Suprapubic skin (tissue), 4 donors: Measurements from ENCODE around the gene RNF166.

ENCODE experiments used
- CTCF ChIP-seq, 2 donors: fragments of 200-600 bp in 1 of 2; fragments of 450-650 bp in 1 of 2; sonication (generic) in 1 of 2; IDR thresholded peaks; one replicate each; pipeline ENCODE4 v1.5.1; 2016 to 2019; ENCODE audit warnings: antibody characterized with exemption in 2 of 2, mild to moderate bottlenecking in 1 of 2, moderate library complexity in 1 of 2
- EP300 ChIP-seq: sonication (generic); formaldehyde crosslinking; IDR thresholded peaks from one replicate; pipeline ENCODE4 v1.6.1; 2017; ENCODE audit warnings: antibody characterized with exemption
- POLR2AphosphoS5 ChIP-seq, 3 donors: sonication (generic); formaldehyde crosslinking; IDR thresholded peaks; one replicate each; pipeline ENCODE4 v1.6.1; 2017; ENCODE audit warnings: antibody characterized with exemption in 3 of 3

- TF ChIP-seq CTCF (IDR thresholded peaks at IDR 0.05) (no peak), EP300 (no peak), POLR2AphosphoS5 (IDR thresholded peaks at IDR 0.05) (no peak)
These were observed 7.6 kb upstream of the RNF166 start for GRCh38 chr16:88713568-88714419.
